ENCODE results near the gene PLA1A.

PLA1A gene

DNA sequence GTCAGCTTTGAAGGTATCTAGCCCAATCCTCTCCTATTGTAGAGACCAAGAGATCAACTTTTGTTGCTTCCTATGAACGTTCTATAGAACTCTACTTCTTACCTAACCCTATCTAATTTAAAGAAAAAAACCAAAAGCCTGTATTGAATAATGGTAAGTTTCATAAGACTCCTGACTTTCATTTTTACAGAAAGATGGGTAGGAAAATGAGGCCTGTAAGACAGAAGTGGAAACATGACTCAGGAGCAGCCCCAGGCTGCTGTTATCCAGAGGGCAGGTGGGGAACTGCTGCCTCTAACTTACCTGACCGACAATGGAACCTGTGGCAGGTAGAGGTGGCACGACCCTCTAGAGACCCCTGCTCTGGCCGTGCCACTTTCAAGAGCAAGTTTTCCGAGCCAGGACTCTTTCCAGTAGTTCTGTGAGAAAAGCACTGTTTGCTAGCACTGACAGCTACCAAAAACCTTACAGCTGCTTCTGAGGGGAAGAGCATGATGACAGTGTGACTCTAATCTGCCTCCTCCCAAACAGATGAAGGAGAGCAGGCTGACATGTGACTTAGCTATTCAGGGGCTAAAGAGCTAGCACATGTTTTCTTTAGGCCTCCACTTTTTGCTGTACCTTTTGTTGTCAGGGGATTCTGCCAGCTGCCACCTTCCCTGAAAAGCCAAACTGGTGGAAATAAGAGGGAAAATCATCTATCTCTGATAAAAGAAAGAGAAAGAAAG, 45.2 kb downstream of the PLA1A start:
- Histone ChIP-seq H3K36me3 (replicated peaks) (no peaks in the 10 kb centered on the region), H3K27me3 (ENCODE audit: low read depth) (no peaks in the 10 kb centered on the region), H3K9me3 (no peaks in the 10 kb centered on the region), H3K4me1 (peaks cover 14% of the 10 kb centered on the region), H3K4me3 (no peak overlapping the region)
- in situ Hi-C loops (cut with MboI; ENCODE audit: low sequenced_read_pairs), result no loop called here
- DNase-seq (ENCODE audit: low spot score in 2 of 2), result no peak

GRCh38 chr3:119643528-119643927, 45.8 kb downstream of the PLA1A start:
- in situ Hi-C loops (cut with MboI; ENCODE audit: low sequenced_read_pairs), result no loop called here
- Histone ChIP-seq H3K36me3 (replicated peaks) (no peaks in the 10 kb centered on the region), H3K4me3 (no peak overlapping the region), H3K27me3 (ENCODE audit: low read depth) (no peaks in the 10 kb centered on the region), H3K9me3 (no peaks in the 10 kb centered on the region), H3K4me1 (peaks cover 8% of the 10 kb centered on the region)
- DNase-seq (ENCODE audit: low spot score in 2 of 2), result no peak

GRCh38 chr3:119644481-119644880, 46.8 kb downstream of the PLA1A start:
- DNase-seq (ENCODE audit: low spot score in 2 of 2), result no peak
- Histone ChIP-seq H3K36me3 (replicated peaks) (no peaks in the 10 kb centered on the region), H3K9me3 (no peaks in the 10 kb centered on the region), H3K27me3 (ENCODE audit: low read depth) (no peaks in the 10 kb centered on the region), H3K4me3 (no peak overlapping the region), H3K4me1 (no peaks in the 10 kb centered on the region)
- in situ Hi-C loops (cut with MboI; ENCODE audit: low sequenced_read_pairs), result no loop called here

- DNase-seq (ENCODE audit: low spot score in 2 of 2), result no peak
- Histone ChIP-seq H3K4me3 (no peak overlapping the region), H3K9me3 (no peaks in the 10 kb centered on the region), H3K36me3 (replicated peaks) (no peaks in the 10 kb centered on the region), H3K4me1 (no peaks in the 10 kb centered on the region), H3K27me3 (ENCODE audit: low read depth) (no peaks in the 10 kb centered on the region)
- in situ Hi-C loops (cut with MboI; ENCODE audit: low sequenced_read_pairs), result no loop called here
Measured at GRCh38 chr3:119645813-119646212, 48.1 kb downstream of the PLA1A start.

GRCh38 chr3:119647171-119647570, 49.5 kb downstream of the PLA1A start:
- no peaks in the 10 kb centered on the region for H3K36me3 ChIP-seq (replicated peaks)
- no peaks in the 10 kb centered on the region for H3K27me3 ChIP-seq (ENCODE audit: low read depth)
- H3K4me3 ChIP-seq, result no peak overlapping the region
- H3K4me1 ChIP-seq, result no peaks in the 10 kb centered on the region
- DNase-seq (ENCODE audit: low spot score in 2 of 2), result no peak
- H3K9me3 ChIP-seq, result no peaks in the 10 kb centered on the region
- in situ Hi-C loops (cut with MboI; ENCODE audit: low sequenced_read_pairs), result no loop called here

DNA sequence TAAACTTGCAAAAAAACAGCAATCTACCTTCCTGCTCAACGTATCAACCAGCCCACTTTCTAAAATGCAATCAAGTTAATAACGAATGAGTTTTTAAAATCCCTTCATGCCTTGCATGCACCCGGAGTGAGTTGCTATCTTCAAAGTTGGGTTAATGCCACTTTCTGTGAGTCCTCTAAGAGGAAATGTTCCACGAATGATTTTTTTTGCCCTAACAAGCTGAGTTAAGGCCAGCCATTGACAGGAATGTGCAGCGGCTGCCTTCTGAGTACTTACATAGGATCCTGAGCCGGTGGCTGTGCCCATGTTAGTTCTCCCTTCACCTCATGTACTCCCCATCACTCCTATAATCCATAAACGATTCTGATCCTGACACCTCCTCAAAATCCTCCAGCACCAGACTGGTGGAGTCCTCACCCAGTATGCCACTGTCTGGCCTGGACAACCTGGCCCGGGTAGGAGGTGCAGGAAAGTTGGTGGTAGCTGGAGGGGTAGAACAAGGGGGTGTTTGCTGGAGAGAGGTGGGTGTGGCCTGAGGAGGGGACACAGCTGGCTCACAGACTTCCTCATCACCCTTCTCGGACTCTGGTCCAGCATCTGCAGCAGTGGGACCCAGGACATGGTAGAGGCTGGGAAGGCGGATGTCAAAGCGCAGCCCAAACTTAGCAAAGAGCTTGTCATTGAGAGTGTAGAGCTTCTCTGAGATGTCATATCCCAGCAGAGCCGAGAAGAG, 50.3 kb downstream of the PLA1A start:
- Histone ChIP-seq H3K9me3 (no peaks in the 10 kb centered on the region), H3K4me3 (no peak overlapping the region), H3K36me3 (replicated peaks) (no peaks in the 10 kb centered on the region), H3K27me3 (ENCODE audit: low read depth) (no peaks in the 10 kb centered on the region), H3K4me1 (no peaks in the 10 kb centered on the region)
- in situ Hi-C loops (cut with MboI; ENCODE audit: low sequenced_read_pairs), result no loop called here
- DNase-seq (ENCODE audit: low spot score in 2 of 2), result no peak

DNA sequence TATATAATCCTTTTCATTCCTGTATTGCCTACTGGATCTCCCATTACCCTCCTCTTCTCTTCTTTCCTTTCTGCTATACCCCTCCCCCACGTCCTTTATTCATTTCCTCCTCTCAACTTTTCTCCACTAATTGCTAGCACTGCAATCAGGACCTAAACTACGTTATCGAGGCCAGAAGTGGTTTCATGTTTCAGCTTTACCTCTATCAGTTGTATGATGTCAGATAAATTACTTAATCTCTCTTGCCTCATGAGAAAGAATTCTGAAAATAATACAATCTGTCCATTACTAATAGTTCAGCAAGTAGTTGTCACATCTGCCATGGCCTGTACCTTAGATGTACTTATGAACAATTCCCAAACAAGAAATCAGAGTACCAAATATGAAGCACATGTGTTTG, 52.1 kb downstream of the PLA1A start:
- H3K9me3 ChIP-seq, result no peaks in the 10 kb centered on the region
- H3K36me3 ChIP-seq (replicated peaks), result no peaks in the 10 kb centered on the region
- DNase-seq (ENCODE audit: low spot score in 2 of 2), result no peak
- no peaks in the 10 kb centered on the region for H3K27me3 ChIP-seq (ENCODE audit: low read depth)
- in situ Hi-C loops (cut with MboI; ENCODE audit: low sequenced_read_pairs), result no loop called here
- no peak overlapping the region for H3K4me3 ChIP-seq
- no peaks in the 10 kb centered on the region for H3K4me1 ChIP-seq

- Histone ChIP-seq H3K36me3 (replicated peaks) (no peaks in the 10 kb centered on the region), H3K4me1 (no peaks in the 10 kb centered on the region), H3K27me3 (ENCODE audit: low read depth) (no peaks in the 10 kb centered on the region), H3K9me3 (no peaks in the 10 kb centered on the region), H3K4me3 (no peak overlapping the region)
- in situ Hi-C loops (cut with MboI; ENCODE audit: low sequenced_read_pairs), result no loop called here
- DNase-seq (ENCODE audit: low spot score in 2 of 2), result no peak
Measured at GRCh38 chr3:119652306-119653033, 54.8 kb downstream of the PLA1A start.

DNA sequence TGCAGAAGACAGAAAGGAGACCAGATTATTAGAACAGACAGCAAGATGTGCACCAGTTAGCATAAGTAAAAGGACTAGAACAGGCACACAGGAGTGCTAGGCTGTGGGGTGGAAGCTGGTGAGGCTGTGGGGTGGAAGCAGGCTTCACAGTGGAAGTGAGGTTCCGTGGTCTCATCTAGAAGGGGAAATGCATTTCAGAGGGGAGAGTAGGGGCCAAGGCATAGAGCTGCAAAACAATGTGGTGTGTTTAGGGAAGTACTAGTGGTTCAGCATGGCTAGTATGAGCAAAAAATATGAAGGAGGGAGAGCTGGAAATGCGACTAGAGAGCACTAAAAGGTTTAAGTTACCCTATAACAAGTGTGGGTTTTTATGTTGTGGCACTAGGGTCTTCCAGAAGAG, 56.2 kb downstream of the PLA1A start:
- H3K27me3 ChIP-seq (ENCODE audit: low read depth), result no peaks in the 10 kb centered on the region
- H3K4me3 ChIP-seq, result no peak overlapping the region
- no peaks in the 10 kb centered on the region for H3K9me3 ChIP-seq
- in situ Hi-C loops (cut with MboI; ENCODE audit: low sequenced_read_pairs), result no loop called here
- DNase-seq (ENCODE audit: low spot score in 2 of 2), result no peak
- no peaks in the 10 kb centered on the region for H3K4me1 ChIP-seq
- no peaks in the 10 kb centered on the region for H3K36me3 ChIP-seq (replicated peaks)

- no peaks in the 10 kb centered on the region for H3K4me1 ChIP-seq
- no peak for DNase-seq (ENCODE audit: low spot score in 2 of 2)
- in situ Hi-C loops (cut with MboI; ENCODE audit: low sequenced_read_pairs), result no loop called here
- no peaks in the 10 kb centered on the region for H3K36me3 ChIP-seq (replicated peaks)
- no peak overlapping the region for H3K4me3 ChIP-seq
- H3K27me3 ChIP-seq (ENCODE audit: low read depth), result no peaks in the 10 kb centered on the region
- H3K9me3 ChIP-seq, result no peaks in the 10 kb centered on the region
Measured at GRCh38 chr3:119657887-119658702, 60.4 kb downstream of the PLA1A start.

- Histone ChIP-seq H3K9me3 (no peaks in the 10 kb centered on the region), H3K27me3 (ENCODE audit: low read depth) (no peaks in the 10 kb centered on the region), H3K4me3 (no peak overlapping the region), H3K36me3 (replicated peaks) (no peaks in the 10 kb centered on the region), H3K4me1 (no peaks in the 10 kb centered on the region)
- no peak for DNase-seq (ENCODE audit: low spot score in 2 of 2)
- in situ Hi-C loops (cut with MboI; ENCODE audit: low sequenced_read_pairs), result no loop called here
Measured at GRCh38 chr3:119658994-119659393, 61.3 kb downstream of the PLA1A start.

GRCh38 chr3:119659606-119660291, 62.1 kb downstream of the PLA1A start:
- DNase-seq (ENCODE audit: low spot score in 2 of 2), result no peak
- in situ Hi-C loops (cut with MboI; ENCODE audit: low sequenced_read_pairs), result no loop called here
- Histone ChIP-seq H3K27me3 (ENCODE audit: low read depth) (no peaks in the 10 kb centered on the region), H3K9me3 (no peaks in the 10 kb centered on the region), H3K4me1 (no peaks in the 10 kb centered on the region), H3K36me3 (replicated peaks) (no peaks in the 10 kb centered on the region), H3K4me3 (no peak overlapping the region)

Data from HAP-1 (cell line).